HG03571 (cell line): ENCODE data around the gene MEX3A.
"Not testable (repeated sequence)": the region's sequence is repeated elsewhere in the genome, so short reads cannot be mapped to it uniquely, and the experiment has no call there.

Experiments
- ATAC-seq: cut with Tn5 transposase; IDR thresholded peaks from one replicate; pipeline ENCODE4 v1.9.1; 2021; ENCODE audit not compliant: unreplicated experiment

MEX3A gene

DNA sequence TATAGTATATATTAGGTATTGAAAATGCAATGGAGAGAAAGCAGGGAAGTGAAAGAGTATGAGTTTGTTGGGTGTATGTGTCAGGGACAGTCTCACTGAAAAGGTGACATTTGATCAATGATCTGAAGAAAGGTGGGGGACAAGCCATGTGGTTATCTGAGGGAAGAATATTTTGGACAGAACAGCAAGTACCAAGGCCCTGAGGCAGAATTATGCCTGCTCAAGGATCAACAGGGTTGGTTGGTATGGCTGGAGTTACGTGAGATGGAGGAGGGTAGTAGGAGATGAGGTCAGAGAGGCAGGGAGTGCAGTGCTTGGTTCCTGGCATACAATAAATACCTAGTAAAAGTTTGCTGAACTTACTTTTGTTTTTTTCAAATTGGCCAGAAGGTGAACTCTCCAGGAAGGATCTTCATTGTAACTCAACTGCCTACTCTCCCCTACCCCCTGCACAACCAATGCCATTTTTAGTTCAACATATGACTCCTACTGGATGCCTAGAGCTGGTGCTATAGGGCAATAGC is 25.9 kb downstream of the MEX3A start:
- no peak for ATAC-seq

DNA sequence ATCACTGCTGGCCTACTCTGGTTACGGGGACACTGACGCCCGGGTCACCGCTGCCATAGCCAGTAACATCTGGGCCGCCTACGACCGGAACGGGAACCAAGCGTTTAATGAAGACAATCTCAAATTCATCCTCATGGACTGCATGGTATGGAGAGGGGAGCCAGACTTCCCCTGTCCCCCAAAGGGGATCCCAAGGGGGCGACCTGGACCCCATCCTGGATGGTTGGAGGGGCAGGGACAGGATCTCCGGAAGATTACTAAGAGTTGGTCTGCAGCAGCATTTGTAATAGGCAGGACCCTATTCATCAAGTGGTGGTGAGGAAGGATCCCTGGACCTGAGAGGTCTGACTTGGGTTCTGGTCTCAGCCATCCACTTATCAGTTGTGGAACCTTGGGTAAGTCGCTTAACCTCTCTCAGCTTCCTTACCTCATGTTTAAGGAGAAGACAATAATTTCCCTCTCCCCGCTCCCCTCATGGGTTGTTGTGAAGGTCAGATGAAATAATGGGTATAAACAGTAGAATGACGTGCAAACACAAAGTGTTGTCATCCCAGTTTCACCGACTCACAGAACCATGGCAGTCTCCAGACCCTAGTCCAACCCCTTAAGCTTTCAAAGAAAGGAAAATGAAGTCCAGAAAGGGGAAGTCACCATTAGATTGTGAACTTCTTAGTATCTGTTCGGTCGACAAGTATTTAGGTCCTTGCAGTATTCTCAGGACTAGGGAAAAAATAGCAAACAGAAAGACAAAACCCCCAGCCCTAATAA is 26.8 kb downstream of the MEX3A start:
- no peak for ATAC-seq

- peak; percentile 66 for ATAC-seq
Observed at GRCh38 chr1:156054500-156055280, 27.6 kb downstream of the MEX3A start, which contains the start of gene LAMTOR2. Gene LAMTOR2, plus strand, starts transcription at chr1:156054782. Its CDS starts 108 bp downstream, at chr1:156054890.

DNA sequence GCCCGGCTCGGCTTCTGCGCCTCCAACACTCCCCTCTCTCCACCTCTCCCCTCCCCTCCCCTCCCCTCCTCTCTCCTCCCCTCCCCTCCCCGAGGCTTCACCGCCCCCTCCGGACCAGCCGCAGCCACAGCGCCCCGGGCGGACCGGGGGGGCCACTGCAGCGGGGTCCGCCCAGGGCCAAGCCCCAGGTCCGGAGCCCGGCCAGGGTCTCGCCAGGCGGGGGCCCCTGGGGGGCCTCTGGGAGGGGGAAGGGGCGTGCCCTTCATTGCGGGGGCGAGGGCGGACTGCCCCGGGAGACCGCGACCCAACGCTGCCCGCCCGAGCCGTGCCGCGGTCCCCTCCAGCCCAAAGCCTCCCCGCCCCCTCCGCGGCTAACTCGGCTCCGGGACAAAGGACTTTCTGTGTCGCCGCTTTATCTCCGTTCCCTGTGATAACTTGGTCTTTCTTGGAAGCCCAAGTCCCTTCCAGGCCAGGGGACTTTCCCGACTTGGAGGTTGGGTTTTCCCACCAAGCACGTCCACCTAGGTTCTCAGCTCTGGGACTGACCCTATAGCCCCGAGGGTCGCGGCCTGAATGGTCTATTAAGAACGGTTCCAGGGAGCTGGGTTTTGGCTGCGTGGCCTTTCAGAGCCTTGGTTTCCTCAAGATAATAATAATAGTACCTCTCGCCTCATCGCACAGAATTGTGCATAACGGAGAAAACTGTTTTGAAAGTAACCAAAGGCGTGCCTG is 28.3 kb downstream of the MEX3A start, which contains the start of gene UBQLN4:
UBQLN4 (minus strand) TSS at position 31 of the 732 bp plus-strand sequence. CDS start 97 bp downstream, outside the sequence.
- ATAC-seq, result peak; percentile 49

- ATAC-seq, result no peak
Observed at GRCh38 chr1:156052862-156053767, 29.1 kb downstream of the MEX3A start.

DNA sequence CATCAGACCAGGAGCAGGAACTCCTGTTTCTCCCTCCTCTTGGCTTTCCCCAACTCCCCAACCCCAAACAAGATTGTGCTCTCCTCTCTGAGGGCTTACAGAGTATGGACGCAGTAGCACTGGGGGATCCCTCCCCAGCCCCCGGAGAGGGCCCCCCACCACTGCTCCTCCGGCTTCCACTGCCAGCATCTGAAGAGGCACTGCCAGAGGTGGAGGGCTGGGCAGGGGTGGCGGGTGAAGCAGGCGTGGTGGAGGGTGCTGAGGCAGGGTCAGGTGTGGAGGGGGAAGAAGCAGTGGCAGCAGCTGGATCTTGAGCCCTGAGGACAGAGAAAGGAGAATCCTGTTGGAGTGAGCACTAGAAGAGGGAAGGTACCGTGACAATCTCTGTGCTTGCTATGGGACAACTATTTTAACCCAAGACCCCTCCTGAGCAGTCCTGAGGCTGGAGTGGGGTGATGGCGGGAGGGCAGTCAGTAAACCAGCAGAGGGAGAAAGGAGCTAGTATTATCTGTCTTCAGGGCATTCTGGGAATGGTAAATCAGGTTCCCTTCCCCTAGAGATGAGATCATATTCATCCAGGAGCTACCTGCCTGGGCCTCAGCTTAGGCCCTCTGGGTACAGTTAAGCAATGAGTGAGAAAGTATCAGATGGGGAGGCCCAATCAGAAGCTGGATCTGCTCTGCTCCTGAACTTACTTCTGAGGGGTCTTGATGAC is 31.1 kb downstream of the MEX3A start:
- ATAC-seq, result no peak

DNA sequence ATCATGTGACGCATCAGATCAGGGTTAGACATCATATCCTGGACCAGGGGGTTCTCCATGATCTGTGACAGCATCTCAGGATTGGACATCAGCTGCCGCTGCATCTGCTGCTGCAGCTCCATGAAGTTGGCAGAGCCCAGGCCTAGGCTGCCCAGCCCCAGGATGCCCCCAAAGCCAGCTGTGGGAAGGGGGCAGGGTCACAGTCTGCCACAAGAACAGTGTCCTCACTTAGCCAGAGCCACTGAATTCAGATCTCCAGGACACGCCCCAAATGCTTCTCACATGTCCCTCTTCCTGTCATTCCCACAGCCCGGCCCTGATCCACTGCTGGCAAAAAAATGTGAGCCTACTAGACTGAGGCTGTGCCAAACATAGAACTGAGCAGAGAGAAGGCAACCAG is 31.9 kb downstream of the MEX3A start:
- no peak for ATAC-seq

DNA sequence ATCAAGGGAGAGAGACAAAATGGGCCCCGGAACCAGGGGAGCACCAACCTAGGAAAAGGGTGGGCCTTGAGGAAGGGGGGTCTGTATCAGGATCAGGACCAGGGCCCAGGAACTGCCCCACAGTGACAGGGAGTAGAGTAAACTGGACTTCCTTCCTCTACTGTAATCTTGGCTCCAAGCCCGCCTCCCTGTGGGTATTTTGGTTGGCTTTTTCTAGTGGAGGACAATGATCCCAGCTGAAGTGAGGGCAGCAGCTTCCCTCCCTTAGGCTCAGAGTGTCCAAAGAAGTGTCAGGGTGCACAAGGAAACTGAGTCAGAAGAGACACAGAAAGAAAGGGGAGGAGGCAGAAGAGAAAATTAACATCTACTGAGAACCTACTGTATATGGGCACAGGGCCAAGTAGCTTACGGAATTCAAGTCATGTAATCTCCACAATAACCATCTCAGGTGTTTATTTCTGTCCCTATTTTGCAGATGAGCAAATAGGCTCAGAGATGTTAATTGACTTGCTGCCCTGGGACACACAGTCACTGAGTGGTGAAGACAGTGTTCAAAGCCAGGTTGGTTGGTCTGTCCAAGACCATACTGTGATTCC is 33.5 kb downstream of the MEX3A start:
- no peak for ATAC-seq

DNA sequence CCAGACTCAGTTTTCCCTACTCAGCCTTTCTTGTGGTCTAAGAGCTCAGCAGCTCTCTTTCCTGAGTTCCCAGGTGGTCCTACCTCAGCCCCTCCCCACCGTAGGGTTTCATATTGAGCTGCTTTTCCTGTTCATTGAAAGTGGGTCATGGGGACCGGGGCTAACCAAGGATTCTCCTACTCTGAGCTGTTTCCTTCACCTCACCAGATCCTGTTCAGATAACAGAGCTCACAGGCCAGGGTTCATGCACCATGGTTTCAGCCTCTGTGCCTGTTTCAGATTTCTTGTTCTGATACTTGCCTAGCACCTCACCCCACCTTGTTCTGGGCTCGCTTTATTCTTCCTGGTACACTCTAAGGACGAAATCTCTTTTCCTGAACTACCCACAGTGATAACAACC is 37.2 kb downstream of the MEX3A start:
- ATAC-seq, result no peak

GRCh38 chr1:156042828-156043227 is 39.4 kb downstream of the MEX3A start:
- no peak for ATAC-seq

- not testable (repeated sequence) for ATAC-seq
Observed at GRCh38 chr1:156034991-156035390, 47.3 kb downstream of the MEX3A start.

DNA sequence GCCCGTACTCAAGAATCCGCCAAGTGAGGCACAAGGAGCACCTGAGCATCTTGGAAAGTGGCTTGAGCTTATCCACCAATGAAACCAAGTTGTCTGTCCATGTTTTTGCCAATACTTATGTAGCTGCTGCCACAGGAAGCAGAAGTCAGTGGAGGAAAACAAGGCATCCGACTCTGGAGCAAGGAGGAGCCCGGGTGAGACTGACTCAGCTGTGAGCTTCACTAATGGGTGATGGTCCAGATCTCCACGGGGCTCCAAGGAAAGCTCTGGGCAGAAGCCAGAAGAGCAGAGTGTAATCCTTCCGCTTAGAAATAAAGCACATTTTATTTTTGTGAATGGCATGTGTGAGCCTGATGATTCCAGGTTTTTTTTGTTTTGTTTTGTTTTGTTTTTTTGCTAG is 49.3 kb downstream of the MEX3A start:
- ATAC-seq, result no peak

DNA sequence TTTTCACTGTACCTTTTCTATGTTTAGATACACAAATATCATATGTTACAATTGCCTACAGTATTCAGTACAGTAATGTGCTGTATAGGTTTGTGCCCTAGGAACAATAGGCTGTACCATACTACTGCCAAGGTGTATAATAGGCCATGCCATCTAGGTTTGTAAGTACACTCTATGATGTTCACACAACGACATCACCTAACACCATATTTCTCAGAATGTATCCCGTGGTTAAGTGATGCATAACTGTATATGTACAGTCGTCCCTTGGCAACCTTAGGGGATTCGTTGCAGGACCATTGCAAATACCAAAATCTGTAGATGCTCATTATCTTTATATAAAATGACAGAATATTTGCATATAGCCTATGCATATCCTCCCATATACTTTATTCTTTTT is 55.7 kb downstream of the MEX3A start:
- ATAC-seq, result no peak

DNA sequence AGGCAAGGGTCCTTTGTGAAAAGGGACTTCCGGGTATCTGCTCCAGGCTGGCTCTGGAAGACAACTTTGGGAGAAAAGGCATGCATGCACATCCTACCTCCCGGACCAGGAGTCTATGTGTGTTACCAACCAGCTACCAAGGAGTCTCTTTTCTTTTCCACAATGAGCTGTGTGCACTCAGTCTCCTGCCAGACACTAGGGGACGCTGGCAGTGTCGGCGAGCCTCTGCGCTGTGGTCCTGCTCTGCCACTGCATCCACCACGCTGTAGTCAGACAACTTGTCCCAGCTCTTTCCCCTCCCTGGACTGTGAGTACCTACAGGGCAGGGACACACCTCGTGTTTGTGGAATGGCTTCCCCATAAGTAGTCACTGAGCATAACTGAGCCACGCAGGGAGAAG is 56.4 kb downstream of the MEX3A start:
- ATAC-seq, result no peak

- ATAC-seq, result no peak
Observed at GRCh38 chr1:156024801-156025200, 57.5 kb downstream of the MEX3A start.
